HepG2 (cell line): ENCODE data around the gene MUCL3. TPM values are rescaled to one million over a fixed set of nuclear protein-coding genes. Genes with fewer than 3 reads are reported as not detected.

Experiments
- ATAC-seq: fragments of 200-7000 bp; cut with Tn5 transposase; 3 replicates; pipeline ENCODE4 v1.9.1; 2020; ENCODE audit warnings: mild to moderate bottlenecking, moderate library complexity
- BruUV-seq: library from RNA; stranded (reverse); fragments of 400-500 nt; replicated peaks from 2 replicates; lab custom pipeline; 2021; lab: Mats Ljungman, UMichigan
- CTCF ChIA-PET: fragments of 300-600 bp; formaldehyde crosslinking; extraction: SDS; loops from one replicate; lab custom pipeline; 2021; ENCODE audit warnings: low total read pairs, inconsistent platforms, low intra/inter-chr PET ratio; lab: Yijun Ruan, JAX
- POLR2A ChIA-PET: fragments of 350-600 bp; sonication (Branson Sonifier 250); formaldehyde crosslinking; loops from one replicate; lab custom pipeline; 2020; ENCODE audit warnings: antibody characterized with exemption, inconsistent platforms; lab: Yijun Ruan, JAX
- DNase-seq: peaks from one replicate; pipeline ENCODE4 v3.0.0-alpha.2; 2015; ENCODE audit warnings: low spot score
- FAIRE-seq: peaks from 3 replicates; lab custom pipeline; 2011; peaks lifted over from hg19 to GRCh38; lab: Jason Lieb, UNC
- H2AFZ ChIP-seq: one replicate; pipeline ENCODE4 v1.6.1; 2011; ENCODE audit warnings: low read length, inconsistent platforms
- H3K27ac ChIP-seq: fragments of 300-600 bp; 3 replicates; pipeline ENCODE4 v1.8.0; 2011; ENCODE audit warnings: mixed run types, mild to moderate bottlenecking, mixed read lengths, low read length, inconsistent platforms; ENCODE audit not compliant: insufficient read depth; ENCODE audit errors: extremely low read length
- H3K27me3 ChIP-seq, 2 experiments: fragments of 200-600 bp in 1 of 2; 2 replicates in 1 of 2; 3 replicates in 1 of 2; pipeline versions ENCODE4 v1.6.0 to v1.8.0; 2011; ENCODE audit warnings: low read length in 2 of 2, mild to moderate bottlenecking in 2 of 2, moderate library complexity in 2 of 2, inconsistent platforms in 1 of 2; ENCODE audit not compliant: insufficient read depth in 2 of 2, control insufficient read depth in 1 of 2
- H3K36me3 ChIP-seq, 2 experiments: fragments of 200-600 bp in 1 of 2; replicated peaks in 1 of 2; 2 replicates in 1 of 2; 3 replicates in 1 of 2; pipeline versions ENCODE4 v1.5.1 to v1.8.0; 2011; ENCODE audit warnings: low read length in 2 of 2, inconsistent platforms in 1 of 2; ENCODE audit not compliant: insufficient read depth in 2 of 2, control insufficient read depth in 1 of 2
- H3K4me1 ChIP-seq: 2 replicates; pipeline ENCODE4 v1.5.1; 2012; ENCODE audit warnings: low read length, inconsistent platforms; ENCODE audit not compliant: insufficient read depth
- H3K4me2 ChIP-seq: 2 replicates; pipeline ENCODE4 v1.6.0; 2011; ENCODE audit warnings: low read depth, low read length, inconsistent platforms
- H3K4me3 ChIP-seq, 3 experiments: fragments of 200-600 bp in 1 of 3; sonication (generic), shearing (Covaris generic) in 1 of 3; replicated peaks in 1 of 3; 2 replicates each; pipeline ENCODE4 v1.5.1; 2011 to 2016; ENCODE audit warnings: low read length in 3 of 3, inconsistent platforms in 2 of 3, low read depth in 2 of 3, mild to moderate bottlenecking in 2 of 3, control low read depth in 1 of 3, mixed read lengths in 1 of 3; ENCODE audit not compliant: insufficient read depth in 1 of 3
- H3K79me2 ChIP-seq: one replicate; pipeline ENCODE4 v1.6.1; 2011; ENCODE audit warnings: low read length, inconsistent platforms; ENCODE audit not compliant: insufficient read depth
- H3K9ac ChIP-seq: 2 replicates; pipeline ENCODE4 v1.6.0; 2011; ENCODE audit warnings: mild to moderate bottlenecking, low read depth, low read length, inconsistent platforms; ENCODE audit not compliant: insufficient read depth
- H3K9me3 ChIP-seq: 2 replicates; pipeline ENCODE4 v1.5.1; 2012; ENCODE audit warnings: mild to moderate bottlenecking, low read length
- H4K20me1 ChIP-seq: 2 replicates; pipeline ENCODE4 v1.6.0; 2011; ENCODE audit warnings: inconsistent platforms, mild to moderate bottlenecking, low read length, moderate library complexity; ENCODE audit not compliant: insufficient read depth
- AGO2 ChIP-seq: fragments of 200-400 bp; formaldehyde crosslinking; optimal IDR thresholded peaks from 2 replicates; pipeline ENCODE3; 2017; ENCODE audit warnings: mild to moderate bottlenecking, low read depth, low read length, moderate library complexity
- CEBPB ChIP-seq: IDR thresholded peaks from 2 replicates; pipeline ENCODE4 v1.6.1; 2011; ENCODE audit warnings: low read depth, low read length, improper control_type of control experiment, borderline replicate concordance
- CHD4 ChIP-seq: fragments of 200-600 bp; sonication (generic); IDR thresholded peaks from 2 replicates; pipeline ENCODE4 v1.7.0; 2017; ENCODE audit warnings: mild to moderate bottlenecking, low read length, borderline replicate concordance
- KAT2B ChIP-seq: fragments of 150-350 bp; IDR thresholded peaks from 2 replicates; pipeline ENCODE4 v1.6.1; 2014; ENCODE audit warnings: low read depth, low read length, borderline replicate concordance
- KDM3A ChIP-seq: IDR thresholded peaks from 2 replicates; pipeline ENCODE4 v1.6.1; 2018; ENCODE audit warnings: low read depth, missing compliant biosample characterization
- KDM4B ChIP-seq: sonication (generic); formaldehyde crosslinking; IDR thresholded peaks from 2 replicates; pipeline ENCODE4 v1.4.0; 2020; ENCODE audit warnings: missing genetic modification reagents
- KMT2A ChIP-seq: sonication (generic); formaldehyde crosslinking; IDR thresholded peaks from 2 replicates; pipeline ENCODE4 v1.4.0; 2020; ENCODE audit warnings: missing genetic modification reagents
- NCOA5 ChIP-seq: sonication (generic); formaldehyde crosslinking; IDR thresholded peaks from 2 replicates; pipeline ENCODE4 v1.4.0; 2020; ENCODE audit warnings: missing genetic modification reagents
- NFIC ChIP-seq: IDR thresholded peaks from 2 replicates; pipeline ENCODE4 v1.6.1; 2012; ENCODE audit warnings: mild to moderate bottlenecking, low read length, inconsistent platforms
- NR2F6 ChIP-seq, 2 experiments: IDR thresholded peaks; 2 replicates each; pipeline ENCODE4 v1.6.1; 2016; ENCODE audit warnings: antibody characterized with exemption in 1 of 2, mild to moderate bottlenecking in 1 of 2
- PTBP1 ChIP-seq: fragments of 200-400 bp; formaldehyde crosslinking; IDR thresholded peaks from 2 replicates; pipeline ENCODE4 v1.6.1; 2018; ENCODE audit warnings: low read length, low read depth; ENCODE audit not compliant: poor library complexity, severe bottlenecking
- TBL1XR1 ChIP-seq: fragments of 150-350 bp; IDR thresholded peaks from 2 replicates; pipeline ENCODE4 v1.6.1; 2014; ENCODE audit warnings: borderline replicate concordance, low read length; ENCODE audit not compliant: partially characterized antibody
- WIZ ChIP-seq: sonication (generic); formaldehyde crosslinking; IDR thresholded peaks from 2 replicates; pipeline ENCODE4 v1.5.1; 2020; ENCODE audit warnings: mild to moderate bottlenecking, missing genetic modification reagents
- ZNF138 ChIP-seq: sonication (generic); formaldehyde crosslinking; IDR thresholded peaks from 2 replicates; pipeline ENCODE4 v1.5.0; 2020; ENCODE audit warnings: mild to moderate bottlenecking, low read depth, missing genetic modification reagents
- ZNF382 ChIP-seq: sonication (generic); formaldehyde crosslinking; IDR thresholded peaks from 2 replicates; pipeline ENCODE4 v1.5.0; 2020; ENCODE audit warnings: missing genetic modification reagents, mild to moderate bottlenecking, borderline replicate concordance
- ZNF432 ChIP-seq: sonication (generic); formaldehyde crosslinking; IDR thresholded peaks from 2 replicates; pipeline ENCODE4 v1.5.0; 2020; ENCODE audit warnings: missing genetic modification reagents, mild to moderate bottlenecking, borderline replicate concordance
- ZNF891 ChIP-seq: sonication (generic); formaldehyde crosslinking; IDR thresholded peaks from 2 replicates; pipeline ENCODE4 v1.5.0; 2020; ENCODE audit warnings: mild to moderate bottlenecking, missing genetic modification reagents
- WGBS: methylation state at CpG from one replicate; pipeline ENCODE4 v1.1.6; 2017; ENCODE audit warnings: low lambda C conversion rate; 5-methylcytosine and 5-hydroxymethylcytosine counted together
- in situ Hi-C: cut with HindIII; loops from 2 replicates; pipeline ENCODE4 v1.10.0; 2017; ENCODE audit warnings: low pct_unique_long_range_greater_than_20kb; ENCODE audit not compliant: extremely low pct_ligation_motif_present
- intact Hi-C: fragments of 100-400 bp; cut with micrococcal nuclease; formaldehyde crosslinking; loops from one replicate; pipeline ENCODE4 v1.10.0; 2022; ENCODE audit not compliant: unreplicated experiment
- polyA plus RNA-seq, 8 experiments: library from polyadenylated mRNA; depleted of rRNA in 3 of 8; stranded (reverse) in 7 of 8; unstranded in 1 of 8; fragments of >200 nt; fragmentation: Illumina TruSeq in 4 of 8; extraction: Trizol in 4 of 8; gene quantifications; 2 replicates each; pipeline versions ENCODE4 v1.2.1 to v1.2.3, GENCODE V29; 2011 to 2016; ENCODE audit warnings: low read depth in 4 of 8, missing spikeins in 1 of 8, mixed read lengths in 1 of 8; ENCODE audit not compliant: insufficient read depth in 1 of 8
- total RNA-seq, 5 experiments: library from RNA; depleted of rRNA; stranded (reverse); fragments of >200 nt; fragmentation: Illumina TruSeq; extraction: Trizol; gene quantifications; 2 replicates each; pipeline ENCODE4 v1.2.3, GENCODE V29; 2016; ENCODE audit warnings: low read depth in 1 of 5
- TF ChIP-seq, protein P1 (sequence below): sonication (generic); formaldehyde crosslinking; IDR thresholded peaks from 2 replicates; pipeline ENCODE4 v1.4.0; 2020; ENCODE audit warnings: missing genetic modification reagents, borderline replicate concordance
- TF ChIP-seq, protein P2 (sequence below): IDR thresholded peaks from 2 replicates; pipeline ENCODE4 v1.6.1; 2012; ENCODE audit warnings: inconsistent platforms
- TF ChIP-seq, protein P3 (sequence below): IDR thresholded peaks from 2 replicates; pipeline ENCODE4 v1.6.1; 2016; ENCODE audit warnings: missing genetic modification reagents, missing compliant biosample characterization
- TF ChIP-seq, protein P4 (sequence below): sonication (generic); formaldehyde crosslinking; IDR thresholded peaks from 2 replicates; pipeline ENCODE4 v1.4.0; 2020; ENCODE audit warnings: missing genetic modification reagents

MUCL3 gene
- total and polyA plus RNA-seq, 2 of the 13 experiments (the other 11 are each of a cell fraction or from before 2014, with no cell fraction given): not detected

DNA sequence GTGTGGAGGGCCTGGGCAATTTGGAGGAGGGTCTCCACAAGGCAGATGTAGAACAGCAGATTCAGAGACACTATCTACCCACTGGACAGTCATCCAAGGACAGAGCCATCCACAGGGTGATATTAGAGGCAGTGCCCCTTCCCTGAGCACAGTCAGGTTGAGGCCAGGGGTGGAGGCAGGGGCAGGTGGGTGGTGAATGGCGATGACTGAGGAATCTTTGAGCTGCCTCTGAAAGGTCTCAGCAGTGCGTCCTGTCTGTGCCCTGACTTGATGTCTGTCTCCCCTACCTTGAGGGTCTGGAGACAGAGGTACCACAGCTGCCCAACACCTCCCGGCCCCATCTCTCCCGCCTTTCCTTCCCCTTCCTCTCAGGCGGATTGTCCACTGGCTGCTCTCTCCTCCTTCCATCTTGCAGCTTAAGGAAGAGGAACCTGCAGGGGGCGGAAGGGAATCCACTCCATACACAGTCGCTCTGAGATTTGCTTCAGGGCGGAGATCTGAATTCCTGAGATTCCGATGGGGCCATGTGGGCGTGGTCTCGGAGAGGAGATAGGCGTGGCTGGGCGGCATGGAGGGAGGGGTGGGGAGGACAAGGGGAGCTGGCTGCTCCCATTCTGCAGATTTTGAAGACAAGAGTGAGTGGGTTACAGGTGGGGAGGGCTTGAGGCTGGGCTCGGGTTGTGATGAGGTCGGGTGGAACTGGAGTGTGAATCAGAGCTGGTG, 1.7 kb downstream of the MUCL3 start:
- Histone ChIP-seq H3K4me2 (peak overlapping the region; percentile 5; the same call in 1 of the 2 replicates), H3K79me2 (no peaks in the 10 kb centered on the region), H3K27me3 (peaks cover 2 to 39% of the 10 kb centered on the region in 2 experiments), H3K9ac (no peak overlapping the region), H4K20me1 (no peaks in the 10 kb centered on the region), H3K27ac (no peak overlapping the region), H3K9me3 (no peaks in the 10 kb centered on the region), H2AFZ (no peak overlapping the region), H3K4me1 (peaks cover 18% of the 10 kb centered on the region), H3K36me3 (no peaks in the 10 kb centered on the region), H3K4me3 (no peak overlapping the region)
- ATAC-seq: peak; percentile 87
- WGBS: 8% methylated on average over 15 of the region's 15 CpGs
- peak; percentile 94 for FAIRE-seq
- ChIA-PET CTCF (interaction anchor here (2.0 to 2.1 kb wide), 2 partner anchors 99 to 126 kb away, joined by 5 to 7 read pairs; no protein-coding TSS in a partner anchor), POLR2A (interaction anchor here (0.7 to 1.6 kb wide), 3 partner anchors 19 to 35 kb away, joined by 3 to 7 read pairs (median 6); partner anchors contain the start of genes GTF2H4 and VARS2)
- intact Hi-C loops: loop anchor here (1.0 kb wide), 1 partner anchor 100 kb away; no protein-coding TSS in a partner anchor
- BruUV-seq: no TSS peak
- in situ Hi-C loops: no loop called here
- DNase-seq: peak; percentile 86
- TF ChIP-seq CHD4 (no peak), TBL1XR1 (no peak), KAT2B (no peak), ZNF138 (CRISPR knock-in tag) (no peak), CEBPB (no peak), AGO2 (no peak), PTBP1 (no peak), ZNF891 (no peak; the same call in 1 of the 2 replicates), NFIC (no peak), WIZ (no peak), KMT2A (CRISPR knock-in tag) (no peak), NCOA5 (CRISPR knock-in tag) (no peak), KDM3A (no peak), NR2F6 (IDR thresholded peaks at IDR 0.05) (no peak), NR2F6 (CRISPR knock-in tag; IDR thresholded peaks at IDR 0.05) (peak; percentile 32; the same call in 1 of the 2 replicates), KDM4B (CRISPR knock-in tag) (no peak), ZNF432 (CRISPR knock-in tag) (no peak), ZNF382 (CRISPR knock-in tag) (no peak)
- TF ChIP-seq, protein P1, sequence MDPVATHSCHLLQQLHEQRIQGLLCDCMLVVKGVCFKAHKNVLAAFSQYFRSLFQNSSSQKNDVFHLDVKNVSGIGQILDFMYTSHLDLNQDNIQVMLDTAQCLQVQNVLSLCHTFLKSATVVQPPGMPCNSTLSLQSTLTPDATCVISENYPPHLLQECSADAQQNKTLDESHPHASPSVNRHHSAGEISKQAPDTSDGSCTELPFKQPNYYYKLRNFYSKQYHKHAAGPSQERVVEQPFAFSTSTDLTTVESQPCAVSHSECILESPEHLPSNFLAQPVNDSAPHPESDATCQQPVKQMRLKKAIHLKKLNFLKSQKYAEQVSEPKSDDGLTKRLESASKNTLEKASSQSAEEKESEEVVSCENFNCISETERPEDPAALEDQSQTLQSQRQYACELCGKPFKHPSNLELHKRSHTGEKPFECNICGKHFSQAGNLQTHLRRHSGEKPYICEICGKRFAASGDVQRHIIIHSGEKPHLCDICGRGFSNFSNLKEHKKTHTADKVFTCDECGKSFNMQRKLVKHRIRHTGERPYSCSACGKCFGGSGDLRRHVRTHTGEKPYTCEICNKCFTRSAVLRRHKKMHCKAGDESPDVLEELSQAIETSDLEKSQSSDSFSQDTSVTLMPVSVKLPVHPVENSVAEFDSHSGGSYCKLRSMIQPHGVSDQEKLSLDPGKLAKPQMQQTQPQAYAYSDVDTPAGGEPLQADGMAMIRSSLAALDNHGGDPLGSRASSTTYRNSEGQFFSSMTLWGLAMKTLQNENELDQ: no peak
- TF ChIP-seq, protein P2, sequence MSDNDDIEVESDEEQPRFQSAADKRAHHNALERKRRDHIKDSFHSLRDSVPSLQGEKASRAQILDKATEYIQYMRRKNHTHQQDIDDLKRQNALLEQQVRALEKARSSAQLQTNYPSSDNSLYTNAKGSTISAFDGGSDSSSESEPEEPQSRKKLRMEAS: 0 out of 2 replicates have a peak, but pooled peaks have one; percentile 30
- TF ChIP-seq, protein P3, sequence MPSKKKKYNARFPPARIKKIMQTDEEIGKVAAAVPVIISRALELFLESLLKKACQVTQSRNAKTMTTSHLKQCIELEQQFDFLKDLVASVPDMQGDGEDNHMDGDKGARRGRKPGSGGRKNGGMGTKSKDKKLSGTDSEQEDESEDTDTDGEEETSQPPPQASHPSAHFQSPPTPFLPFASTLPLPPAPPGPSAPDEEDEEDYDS (CRISPR knock-in tag): no peak
- TF ChIP-seq, protein P4, sequence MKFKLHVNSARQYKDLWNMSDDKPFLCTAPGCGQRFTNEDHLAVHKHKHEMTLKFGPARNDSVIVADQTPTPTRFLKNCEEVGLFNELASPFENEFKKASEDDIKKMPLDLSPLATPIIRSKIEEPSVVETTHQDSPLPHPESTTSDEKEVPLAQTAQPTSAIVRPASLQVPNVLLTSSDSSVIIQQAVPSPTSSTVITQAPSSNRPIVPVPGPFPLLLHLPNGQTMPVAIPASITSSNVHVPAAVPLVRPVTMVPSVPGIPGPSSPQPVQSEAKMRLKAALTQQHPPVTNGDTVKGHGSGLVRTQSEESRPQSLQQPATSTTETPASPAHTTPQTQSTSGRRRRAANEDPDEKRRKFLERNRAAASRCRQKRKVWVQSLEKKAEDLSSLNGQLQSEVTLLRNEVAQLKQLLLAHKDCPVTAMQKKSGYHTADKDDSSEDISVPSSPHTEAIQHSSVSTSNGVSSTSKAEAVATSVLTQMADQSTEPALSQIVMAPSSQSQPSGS (CRISPR knock-in tag): no peak
